GM19240 (cell line): ENCODE measurements around the gene BPIFA2.
"Not testable (repeated sequence)": the region's sequence is repeated elsewhere in the genome, so short reads cannot be mapped to it uniquely, and the experiment has no call there.

Experiments
- DNase-seq: peaks from one replicate; pipeline ENCODE4 v3.0.0; 2011; ENCODE audit warnings: low spot score; ENCODE audit not compliant: insufficient read length

BPIFA2 gene, protein sequence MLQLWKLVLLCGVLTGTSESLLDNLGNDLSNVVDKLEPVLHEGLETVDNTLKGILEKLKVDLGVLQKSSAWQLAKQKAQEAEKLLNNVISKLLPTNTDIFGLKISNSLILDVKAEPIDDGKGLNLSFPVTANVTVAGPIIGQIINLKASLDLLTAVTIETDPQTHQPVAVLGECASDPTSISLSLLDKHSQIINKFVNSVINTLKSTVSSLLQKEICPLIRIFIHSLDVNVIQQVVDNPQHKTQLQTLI

DNA sequence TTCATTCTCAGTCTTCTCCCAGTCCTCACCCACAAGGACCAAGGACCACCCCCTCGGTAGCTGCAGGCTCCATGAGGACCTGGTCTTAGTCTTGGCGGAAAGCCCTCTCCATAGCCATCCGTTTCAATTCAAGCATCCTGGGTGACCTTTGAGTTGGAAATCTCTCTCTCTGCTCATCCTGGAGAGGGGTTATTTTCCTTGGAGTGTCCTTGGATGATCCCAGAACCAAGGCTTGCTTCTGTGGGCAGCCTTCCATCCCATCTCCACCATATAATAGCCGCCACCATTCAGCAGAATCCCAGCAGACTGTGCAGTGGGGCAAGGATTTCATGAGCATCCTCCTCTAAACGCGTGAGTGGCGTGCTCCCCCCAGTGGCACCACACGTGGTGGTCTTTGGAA, at the start of gene BPIFA2:
TSS of gene BPIFA2 (plus strand) at position 301 of the 400 bp plus-strand sequence. CDS start 987 bp downstream, outside the sequence.
- DNase-seq: no peak

DNA sequence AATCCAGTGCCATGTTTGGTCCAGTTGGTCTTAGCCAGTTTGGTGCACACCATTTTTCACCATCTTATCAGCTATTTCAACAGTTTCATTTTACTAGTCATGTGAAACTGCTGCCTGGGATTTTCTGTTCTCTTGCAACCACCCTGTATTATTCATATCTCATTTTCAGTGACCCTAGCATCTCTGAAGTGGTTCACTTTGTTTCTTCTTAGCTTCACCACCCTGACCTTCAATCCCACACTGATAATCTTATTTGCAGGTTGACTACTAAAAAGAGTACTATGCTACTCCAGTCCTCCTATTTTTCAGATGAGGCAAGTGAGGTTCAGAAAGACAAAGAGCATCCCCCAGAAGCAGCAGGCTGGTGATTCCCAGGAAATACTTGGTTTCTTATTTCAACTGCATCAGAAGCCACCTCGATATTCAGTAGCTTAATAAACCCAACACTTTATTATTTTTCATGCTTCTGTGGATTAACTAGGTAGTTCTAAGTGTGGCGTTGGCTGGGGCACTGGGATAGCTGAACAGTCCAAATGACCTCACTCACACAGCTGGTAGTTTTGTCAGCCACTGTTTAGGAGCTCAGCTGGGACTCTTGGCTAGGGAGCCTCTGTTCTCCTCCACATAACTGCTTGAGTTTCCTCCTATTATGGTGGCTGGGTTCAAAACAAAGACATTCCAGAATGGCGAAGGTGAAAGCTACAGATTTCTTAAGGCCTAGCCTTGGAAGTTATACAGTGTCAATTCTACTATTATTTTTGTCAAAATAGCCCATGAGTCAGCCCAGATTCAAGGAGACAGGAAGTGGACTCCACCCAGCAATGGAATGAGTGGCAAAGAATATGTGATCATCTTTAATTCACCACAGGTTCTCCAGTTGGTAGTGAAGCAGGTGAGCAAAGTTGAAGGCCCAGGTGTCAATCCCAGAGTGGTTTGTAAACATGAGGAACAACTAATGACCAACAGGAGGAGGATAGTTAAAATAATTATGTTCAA, 47.9 kb upstream of the BPIFA2 start:
- DNase-seq: no peak

DNA sequence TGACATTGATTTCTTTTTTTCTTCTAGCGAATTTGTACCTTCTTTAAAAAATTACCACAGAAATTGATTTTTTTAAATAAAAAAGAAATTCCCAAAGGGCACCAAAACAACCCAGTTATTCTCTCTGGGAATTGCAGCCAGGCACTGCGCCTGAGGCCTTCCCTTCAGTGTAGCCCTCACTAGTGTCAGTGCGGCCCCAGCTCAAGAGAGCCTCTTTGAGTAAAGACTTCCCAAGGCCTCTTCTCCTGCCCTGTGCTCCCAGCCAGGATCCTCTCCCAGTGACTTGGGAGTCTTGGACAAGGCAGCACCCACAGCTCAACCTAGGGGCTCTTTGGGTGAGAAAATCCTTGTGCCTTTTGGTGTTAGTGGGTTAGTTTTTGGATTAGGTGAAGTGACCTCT, 47.0 kb upstream of the BPIFA2 start:
- no peak for DNase-seq

DNA sequence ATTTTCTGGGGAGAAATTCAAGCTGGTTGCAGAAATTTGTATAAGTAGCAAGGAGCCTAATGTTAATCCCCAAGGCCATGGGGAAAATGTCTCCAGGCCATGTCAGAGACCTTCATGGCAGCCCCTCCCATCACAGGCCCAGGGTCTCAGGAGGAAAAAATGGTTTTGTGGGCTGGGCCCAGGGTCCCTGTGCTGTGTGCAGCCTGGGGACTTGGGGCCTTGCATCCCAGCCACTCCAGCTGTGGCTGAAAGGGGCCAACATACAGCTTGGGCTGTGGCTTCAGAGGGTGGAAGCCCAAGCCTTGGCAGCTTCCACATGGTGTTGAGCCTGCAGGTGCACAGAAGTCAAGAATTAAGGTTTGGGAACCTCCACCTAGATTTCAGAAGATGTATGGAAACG, 45.7 kb upstream of the BPIFA2 start:
- not testable (repeated sequence) for DNase-seq

- DNase-seq: no peak
These were observed 43.7 kb upstream of the BPIFA2 start for GRCh38 chr20:33124261-33124660.

GRCh38 chr20:33124994-33125393, 43.0 kb upstream of the BPIFA2 start:
- no peak for DNase-seq

- no peak for DNase-seq
These were observed 42.0 kb upstream of the BPIFA2 start for GRCh38 chr20:33125983-33126382.

DNA sequence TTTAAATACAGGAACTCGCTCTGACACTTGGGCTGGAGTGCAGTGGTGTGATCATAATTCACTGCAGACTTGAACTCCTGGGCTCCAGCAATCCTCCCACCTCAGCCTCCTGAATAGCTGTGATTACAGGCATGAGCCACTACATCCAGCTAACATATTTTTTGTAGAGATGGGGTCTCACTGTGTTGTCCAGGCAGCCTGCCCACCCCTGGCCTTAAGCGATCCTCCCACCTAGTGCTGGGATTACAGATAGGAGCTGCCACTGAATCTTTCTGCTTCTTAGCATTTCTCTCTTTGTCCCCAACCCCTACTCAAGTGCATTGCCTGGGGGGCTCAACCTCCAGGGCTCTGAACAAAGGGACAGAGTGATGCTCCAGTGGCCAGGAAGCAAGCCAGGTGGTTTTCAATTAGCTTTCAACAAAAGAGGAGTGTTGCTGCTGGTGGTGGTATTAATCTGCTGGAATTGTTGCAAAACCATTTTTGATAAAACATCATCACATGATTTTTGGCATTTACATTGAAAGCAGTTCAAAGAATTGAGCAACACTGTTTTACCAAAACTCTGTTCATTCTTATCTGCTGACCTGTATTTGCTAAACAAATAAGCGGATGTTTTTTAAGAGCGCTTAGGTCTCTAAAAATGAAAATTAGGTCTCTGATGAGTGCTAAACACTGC, 40.4 kb upstream of the BPIFA2 start:
- no peak for DNase-seq

DNA sequence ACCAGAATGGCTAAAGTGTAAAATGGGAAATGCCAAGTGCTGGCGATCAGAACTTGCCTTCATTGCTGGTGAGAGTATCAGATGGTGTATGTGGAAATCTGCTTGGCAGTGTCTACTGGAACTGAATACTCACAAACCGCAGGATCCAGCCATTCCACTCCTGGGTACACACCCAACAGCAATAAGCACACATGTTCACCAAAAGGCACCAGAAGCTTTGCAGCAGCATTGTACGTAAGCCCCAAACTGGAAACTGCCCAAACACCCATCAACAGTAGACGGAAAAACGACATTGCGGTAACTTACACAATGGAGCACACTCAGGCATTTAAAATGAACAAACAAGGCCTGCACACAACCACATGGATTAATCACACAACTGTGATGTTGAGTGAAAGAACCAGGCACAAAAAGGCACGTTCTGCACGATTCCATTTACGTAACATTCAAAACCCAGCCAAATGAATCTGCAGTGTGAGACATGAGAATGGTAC, 37.3 kb upstream of the BPIFA2 start:
- DNase-seq: no peak

DNA sequence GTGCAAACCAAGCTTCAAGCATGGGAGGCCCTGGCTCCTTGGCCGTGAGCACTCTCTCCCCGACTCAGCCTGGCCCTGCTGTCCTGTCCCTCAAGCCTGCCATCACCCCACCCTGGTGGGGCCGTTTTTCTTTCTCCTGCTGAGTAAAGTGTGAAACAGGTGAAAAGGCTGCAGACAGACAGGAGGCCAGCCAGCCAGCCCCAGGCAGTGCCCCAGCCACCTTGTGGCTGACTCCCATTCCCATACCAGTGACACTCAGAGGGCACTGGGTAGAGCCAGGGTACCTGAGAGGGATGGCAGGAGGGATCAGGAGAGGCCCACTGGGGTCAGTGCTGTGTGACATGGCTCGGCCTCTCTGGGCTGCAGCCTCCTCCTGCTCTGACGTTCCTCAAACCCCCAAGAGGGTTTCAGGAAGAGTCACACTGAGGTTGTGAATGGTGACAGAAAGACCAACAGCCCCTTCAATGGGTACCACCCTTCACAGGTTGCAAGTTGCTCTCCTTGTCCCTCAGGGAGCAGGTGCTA, 35.9 kb upstream of the BPIFA2 start:
- no peak for DNase-seq

DNA sequence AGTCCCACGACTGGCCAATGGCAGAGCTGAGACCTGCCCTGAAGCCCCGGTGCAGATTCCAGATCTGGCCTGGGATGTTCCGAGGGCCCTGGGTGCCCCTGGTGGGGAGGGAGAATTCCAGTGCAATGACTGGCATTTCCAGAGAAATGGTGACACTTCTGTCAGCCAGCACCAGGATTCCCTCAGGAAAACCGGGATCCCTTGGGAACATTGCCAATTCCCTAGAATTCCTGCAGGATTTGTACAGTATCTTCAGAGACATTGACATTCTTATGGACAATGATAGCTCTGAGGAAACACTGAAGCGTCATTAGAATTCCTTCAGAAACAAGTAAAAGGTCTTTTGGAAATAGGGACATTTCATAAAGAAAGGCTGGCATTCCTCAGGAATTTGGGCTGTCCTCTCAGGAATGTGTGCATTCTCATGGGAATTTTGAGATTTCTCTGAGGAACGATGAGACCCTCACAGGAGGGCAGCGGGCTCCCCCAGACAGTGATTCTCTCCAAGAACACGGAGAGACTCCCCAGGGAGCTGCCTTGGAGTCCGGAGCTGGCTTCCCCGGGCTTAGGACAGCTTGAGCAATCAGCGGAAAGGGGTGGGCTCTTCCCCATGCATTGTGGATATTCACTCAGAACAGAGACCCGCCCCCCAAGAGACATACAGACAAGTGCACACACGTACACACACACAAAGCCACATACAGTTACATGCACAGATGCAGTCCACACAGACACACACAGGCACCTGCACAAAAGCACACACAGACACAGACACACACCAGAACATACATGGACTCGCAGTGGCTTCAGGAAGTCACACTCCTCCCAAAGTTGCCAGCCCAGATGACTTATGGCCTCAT, 35.2 kb upstream of the BPIFA2 start:
- no peak for DNase-seq

- no peak for DNase-seq
These were observed 34.5 kb upstream of the BPIFA2 start for GRCh38 chr20:33133373-33133941.

- DNase-seq: no peak
These were observed 30.8 kb upstream of the BPIFA2 start for GRCh38 chr20:33137195-33137594.

DNA sequence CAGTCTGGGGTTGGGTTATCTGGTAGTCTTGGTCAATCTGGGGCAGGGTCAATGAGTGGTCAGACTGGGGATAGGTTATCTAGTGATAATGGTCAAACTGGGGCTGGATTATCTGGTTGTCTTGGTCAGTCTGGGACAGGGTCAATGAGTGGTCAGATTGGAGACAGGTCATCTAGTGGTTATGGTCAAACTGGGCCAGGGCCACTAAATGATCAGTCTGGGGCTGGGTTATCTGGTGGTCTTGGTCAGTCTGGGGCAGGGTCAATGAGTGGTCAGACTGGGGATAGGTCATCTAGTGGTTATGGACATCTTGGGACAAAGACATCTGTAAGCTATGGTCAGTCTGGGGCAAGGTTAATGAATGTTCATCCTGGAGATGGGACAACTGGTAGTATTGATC, 28.5 kb upstream of the BPIFA2 start:
- DNase-seq: no peak

GRCh38 chr20:33145521-33145920, 22.4 kb upstream of the BPIFA2 start:
- no peak for DNase-seq

GRCh38 chr20:33147299-33147698, 20.7 kb upstream of the BPIFA2 start:
- no peak for DNase-seq

DNA sequence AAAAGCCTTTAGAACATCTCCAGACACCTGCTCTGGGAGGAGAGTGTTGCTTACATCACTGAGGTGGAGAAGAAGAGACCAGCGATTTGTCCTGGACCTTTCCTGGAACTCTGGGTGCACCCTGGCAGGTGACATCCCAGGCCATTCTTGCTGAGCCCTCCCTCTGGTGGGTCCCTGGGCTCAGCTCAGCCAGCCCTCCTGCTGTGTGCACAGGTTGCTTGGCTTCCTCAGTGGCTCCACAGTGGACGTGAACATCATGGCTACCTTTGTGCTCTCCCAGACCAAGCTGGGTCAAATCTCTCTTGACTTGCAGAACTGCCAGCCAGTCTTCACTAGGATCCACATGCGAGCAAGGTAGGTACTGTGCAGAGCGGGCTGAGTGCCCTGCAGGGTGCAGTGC, 19.9 kb upstream of the BPIFA2 start:
- DNase-seq: no peak

DNA sequence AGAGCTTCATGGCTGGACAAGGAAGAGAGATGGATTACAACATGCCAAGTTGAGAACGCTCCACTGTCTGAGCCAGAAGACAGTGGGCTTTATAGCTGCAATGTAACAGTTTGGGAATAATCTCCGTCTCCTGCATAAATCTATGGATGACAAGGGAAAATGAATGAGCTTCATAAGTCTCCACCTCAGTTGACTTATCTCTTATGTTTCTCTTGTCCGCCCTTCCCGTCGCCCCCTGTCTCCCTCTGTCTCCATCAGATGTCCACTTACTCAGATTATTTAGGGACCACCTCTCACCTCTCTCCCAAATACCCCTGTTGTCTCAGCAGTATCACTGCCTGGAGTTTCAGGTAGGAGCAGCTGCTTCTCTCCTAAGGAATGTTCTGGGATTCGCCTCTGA, 13.7 kb upstream of the BPIFA2 start:
- no peak for DNase-seq

- no peak for DNase-seq
These were observed 9.1 kb upstream of the BPIFA2 start for GRCh38 chr20:33158637-33159385.

DNA sequence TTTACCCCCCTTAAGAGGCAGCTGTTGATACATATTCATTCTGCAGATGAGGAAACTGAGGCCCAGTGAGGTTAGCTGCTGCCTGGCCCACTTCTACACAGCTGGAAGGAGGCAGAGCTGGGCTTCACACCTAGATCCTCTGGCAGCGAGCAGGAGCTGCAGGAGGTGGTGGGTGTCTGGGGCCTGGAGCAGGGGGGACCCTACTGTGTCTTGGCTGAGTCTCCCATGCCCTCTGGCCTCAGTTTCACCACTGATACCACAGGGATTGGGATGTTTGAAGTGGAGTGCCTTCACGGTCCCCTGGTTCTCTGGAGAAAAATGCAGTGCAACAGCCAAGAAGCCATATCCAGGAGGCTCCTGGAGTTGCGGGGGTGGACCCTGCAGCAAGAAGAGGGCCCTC, 8.2 kb upstream of the BPIFA2 start:
- DNase-seq: no peak
